ENCODE measurements around the gene SLC5A3. TPM values are rescaled to one million over a fixed set of nuclear protein-coding genes. Genes with fewer than 3 reads are reported as not detected.

Gene SLC5A3
- total RNA-seq, 1 donor from 2014 or later, result 5.1 TPM

DNA sequence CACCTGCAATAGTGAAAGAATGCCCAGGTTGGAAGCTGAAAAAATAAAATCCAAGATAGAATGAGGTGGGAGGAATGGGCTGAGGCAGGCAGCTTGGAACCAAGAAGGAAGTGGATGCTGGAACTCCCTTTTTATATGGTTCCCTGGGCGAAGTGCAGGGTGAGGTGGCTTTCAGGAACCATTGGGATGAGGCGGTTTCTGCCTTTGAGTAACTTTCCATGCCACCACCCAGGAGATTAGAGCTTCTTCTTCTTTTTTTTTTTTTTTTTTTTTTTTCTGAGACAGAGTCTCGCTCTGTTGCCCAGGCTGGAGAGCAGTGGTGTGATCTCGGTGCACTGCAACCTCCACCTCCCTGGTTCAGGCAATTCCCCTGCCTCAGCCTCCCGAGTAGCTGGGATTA is 17.8 kb upstream of the SLC5A3 start:
- ATAC-seq (ENCODE audit: poor library complexity), result peak; percentile 39
- intact Hi-C loops (cut with DNase I), result no loop called here
- no peak for DNase-seq

DNA sequence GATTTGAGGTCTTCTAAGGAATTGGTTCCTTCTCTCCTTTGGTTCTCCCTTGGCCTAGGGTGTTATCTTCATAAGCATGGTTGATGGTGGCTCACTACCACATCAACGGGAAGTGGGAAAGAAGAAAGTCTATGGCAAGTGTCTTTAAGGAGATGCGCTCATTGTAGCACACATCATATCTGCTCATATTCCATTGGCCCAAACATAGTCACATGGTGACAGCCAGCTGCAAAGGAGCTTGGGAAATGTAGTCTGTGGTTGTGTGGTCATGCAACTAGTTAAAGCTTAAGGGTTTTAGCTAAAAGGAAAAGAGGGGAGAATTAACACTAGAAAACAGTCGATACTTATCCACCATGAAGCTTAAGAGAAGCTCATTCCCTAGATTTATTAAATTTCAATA is 11.4 kb upstream of the SLC5A3 start:
- intact Hi-C loops (cut with DNase I), result no loop called here
- no peak for DNase-seq
- ATAC-seq (ENCODE audit: poor library complexity), result no peak

DNA sequence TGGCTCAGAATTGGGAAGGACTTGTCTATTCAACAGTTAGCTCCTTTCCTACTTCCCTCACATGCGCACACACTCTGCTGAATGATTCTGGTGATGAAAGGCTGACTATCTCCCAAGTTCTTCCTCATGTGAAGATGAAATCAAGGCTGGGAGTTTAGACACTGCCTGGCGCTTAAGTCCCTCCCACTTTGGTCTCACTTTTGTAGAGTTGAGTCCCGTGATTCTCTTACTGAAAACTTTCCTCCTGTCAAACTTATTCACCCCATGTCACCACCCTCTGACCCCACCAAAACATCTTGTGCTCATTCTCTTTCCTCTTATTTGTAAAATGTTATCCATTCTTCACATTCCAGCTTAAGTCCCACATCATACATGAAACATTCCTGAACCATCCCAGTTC is 8.4 kb upstream of the SLC5A3 start:
- no peak for DNase-seq
- ATAC-seq (ENCODE audit: poor library complexity), result no peak
- intact Hi-C loops (cut with DNase I), result no loop called here

DNA sequence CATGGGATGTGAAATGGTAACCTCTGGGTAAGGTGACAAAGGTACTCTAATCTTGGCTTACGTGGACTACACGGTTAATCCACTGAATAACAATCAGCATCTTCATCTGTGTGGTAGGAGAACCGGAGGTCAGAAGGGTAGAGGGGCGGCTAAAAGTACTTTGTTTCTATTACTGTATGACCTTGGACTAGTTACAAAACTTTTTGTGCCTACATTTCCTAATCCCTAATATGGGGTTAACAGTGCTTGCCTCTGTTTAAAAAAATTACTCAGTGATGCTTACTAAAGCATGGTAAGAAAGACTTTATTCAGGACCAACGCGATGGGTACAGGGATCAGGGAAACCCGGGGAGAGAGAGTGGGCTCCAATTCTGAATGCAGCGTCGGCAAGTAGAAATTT is 1.7 kb upstream of the SLC5A3 start:
- no peak for DNase-seq

DNA sequence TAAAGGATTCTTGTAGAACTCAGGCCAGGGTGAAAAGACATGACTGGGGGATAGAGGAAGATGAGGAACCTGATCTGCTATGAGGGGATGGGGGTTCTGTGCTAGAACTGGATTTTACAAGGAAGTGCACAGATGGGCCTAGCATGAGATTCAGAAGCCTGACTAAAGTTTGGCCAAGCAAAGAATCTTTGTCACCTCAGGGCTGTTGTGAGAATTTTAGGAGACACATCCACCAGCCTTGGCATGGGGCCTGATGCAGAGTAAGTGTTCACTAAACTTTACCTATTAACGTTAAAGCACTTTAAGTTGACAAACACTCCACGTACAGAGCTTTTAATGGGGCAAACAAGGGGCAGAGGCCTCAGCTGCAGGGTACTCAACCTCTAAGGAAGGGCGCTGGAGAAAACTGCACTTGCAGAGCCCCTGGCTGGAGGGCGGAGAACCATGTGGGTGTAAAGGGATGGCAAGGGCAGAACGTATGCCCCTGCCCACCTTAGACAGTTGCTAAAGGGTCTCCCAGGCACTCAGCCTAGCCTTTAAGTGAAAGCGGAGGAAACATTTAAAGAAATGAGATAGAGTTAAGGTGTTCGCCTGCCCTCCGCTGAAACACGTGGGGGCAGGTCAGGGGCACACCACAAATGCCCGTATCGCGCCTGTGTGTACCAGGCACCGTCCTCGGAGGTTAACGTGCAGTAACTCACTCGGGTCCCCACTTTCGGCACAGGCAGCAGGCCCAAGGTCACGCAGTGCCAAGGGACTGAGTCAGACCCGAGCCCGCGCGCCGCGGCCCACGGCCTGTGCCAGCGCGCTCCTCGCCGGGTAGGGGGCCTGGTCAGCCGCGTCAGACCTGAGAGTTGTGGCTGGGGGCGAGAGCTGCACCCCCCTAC is 990 bp upstream of the SLC5A3 start:
- DNase-seq (peak; percentile 69), ATAC-seq (ENCODE audit: poor library complexity) (peak; percentile 41)
- intact Hi-C loops (cut with DNase I), result loop anchor here (5.0 kb wide), 2 partner anchors 130 to 150 kb away; no protein-coding TSS in a partner anchor

More for the DNA sequence above, 1.7 kb upstream of the SLC5A3 start:
- intact Hi-C loops (cut with DNase I), result loop anchor here (5.0 kb wide), 2 partner anchors 131 to 149 kb away; no protein-coding TSS in a partner anchor
- no peak for ATAC-seq (ENCODE audit: poor library complexity)

DNA sequence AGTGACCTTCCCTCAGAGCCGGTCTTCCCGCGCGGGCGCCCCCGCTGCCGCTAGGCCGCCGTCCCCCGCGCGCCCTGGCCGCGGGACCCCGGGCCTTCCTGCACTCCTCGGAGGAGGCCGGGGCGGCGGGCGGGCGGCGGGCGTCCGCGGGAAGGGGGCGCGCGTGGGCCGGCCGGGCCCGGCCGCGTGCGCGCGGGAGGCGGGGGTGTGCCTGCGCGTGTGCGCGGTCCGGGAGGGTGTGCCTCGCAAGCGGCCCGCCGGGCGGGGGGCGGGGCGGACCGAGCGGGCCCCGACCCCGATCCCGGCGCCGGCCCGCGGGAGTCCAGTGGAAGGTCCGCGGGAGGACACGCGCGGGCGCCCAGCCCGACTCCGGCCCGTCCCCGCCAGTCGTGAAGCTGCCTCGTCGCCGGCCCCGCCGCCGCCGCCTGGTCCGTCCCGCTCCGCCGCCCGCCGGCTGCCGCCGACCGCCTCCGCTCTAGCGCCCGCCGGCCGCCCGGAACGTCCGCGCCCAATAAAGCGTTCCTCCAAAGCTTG is 438 bp downstream of the SLC5A3 start:
- intact Hi-C loops (cut with DNase I), result loop anchor here (5.0 kb wide), 2 partner anchors 128 to 152 kb away; no protein-coding TSS in a partner anchor
- peak; percentile 57 for DNase-seq
- ATAC-seq (ENCODE audit: poor library complexity), result peak; percentile 49

DNA sequence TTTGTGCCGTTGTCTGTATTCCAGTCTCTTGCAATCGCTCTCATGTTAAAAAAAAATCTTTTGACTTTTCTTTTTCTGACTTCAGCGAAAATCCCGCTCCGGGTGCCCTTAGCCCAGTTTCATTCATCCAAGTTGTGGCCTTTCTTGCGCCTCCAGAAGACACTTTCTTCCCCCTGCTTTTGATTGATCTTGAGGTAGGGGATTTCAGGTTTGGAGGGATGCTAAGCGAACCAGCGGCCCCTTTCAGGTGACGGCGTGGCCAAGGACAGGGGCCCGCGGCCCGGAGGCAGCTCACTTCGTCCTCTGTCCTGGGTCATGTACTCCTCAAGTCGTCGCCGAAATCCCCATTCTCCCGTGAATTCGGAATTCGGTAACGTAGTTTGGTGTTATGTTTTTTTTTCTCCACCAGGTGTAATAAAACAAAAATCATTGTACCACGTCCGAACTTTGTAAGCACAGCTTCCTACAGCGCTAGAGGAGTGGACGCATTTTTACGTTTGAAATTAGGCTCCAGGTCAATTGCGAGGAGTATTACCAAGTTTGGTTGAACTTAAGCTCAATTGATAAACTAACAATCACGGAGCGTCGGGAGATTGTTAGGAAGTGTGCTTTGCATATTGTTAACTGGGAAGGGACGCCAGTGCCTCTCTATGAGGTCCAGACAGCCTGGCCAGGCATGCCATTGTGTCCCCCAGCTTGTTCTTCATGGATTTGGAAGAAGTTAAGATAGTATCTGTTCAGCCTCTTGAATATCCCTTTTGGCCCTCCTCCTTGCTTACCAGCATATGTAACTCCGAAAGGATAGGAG is 1.1 kb downstream of the SLC5A3 start:
- ATAC-seq (ENCODE audit: poor library complexity) (no peak), DNase-seq (no peak)
- intact Hi-C loops (cut with DNase I), result loop anchor here (5.0 kb wide), 2 partner anchors 128 to 152 kb away; no protein-coding TSS in a partner anchor

DNA sequence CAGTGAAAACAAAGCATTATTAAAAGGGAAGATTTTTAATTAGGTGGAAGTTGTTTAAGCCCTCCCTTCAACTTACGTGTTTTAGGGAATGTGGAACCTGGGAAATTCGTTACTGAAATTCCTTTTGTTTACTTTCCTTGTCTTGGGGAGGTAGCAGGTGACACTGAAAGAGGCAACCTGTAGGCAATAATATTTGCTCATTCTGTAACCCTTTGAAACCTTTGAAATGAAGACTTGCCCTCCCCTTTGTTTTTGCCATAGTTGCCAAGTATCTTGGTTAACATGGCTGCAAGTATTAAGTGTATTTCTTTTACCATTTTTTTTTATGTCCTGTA is 1.7 kb downstream of the SLC5A3 start:
- DNase-seq (no peak), ATAC-seq (ENCODE audit: poor library complexity) (no peak)
- intact Hi-C loops (cut with DNase I), result no loop called here

DNA sequence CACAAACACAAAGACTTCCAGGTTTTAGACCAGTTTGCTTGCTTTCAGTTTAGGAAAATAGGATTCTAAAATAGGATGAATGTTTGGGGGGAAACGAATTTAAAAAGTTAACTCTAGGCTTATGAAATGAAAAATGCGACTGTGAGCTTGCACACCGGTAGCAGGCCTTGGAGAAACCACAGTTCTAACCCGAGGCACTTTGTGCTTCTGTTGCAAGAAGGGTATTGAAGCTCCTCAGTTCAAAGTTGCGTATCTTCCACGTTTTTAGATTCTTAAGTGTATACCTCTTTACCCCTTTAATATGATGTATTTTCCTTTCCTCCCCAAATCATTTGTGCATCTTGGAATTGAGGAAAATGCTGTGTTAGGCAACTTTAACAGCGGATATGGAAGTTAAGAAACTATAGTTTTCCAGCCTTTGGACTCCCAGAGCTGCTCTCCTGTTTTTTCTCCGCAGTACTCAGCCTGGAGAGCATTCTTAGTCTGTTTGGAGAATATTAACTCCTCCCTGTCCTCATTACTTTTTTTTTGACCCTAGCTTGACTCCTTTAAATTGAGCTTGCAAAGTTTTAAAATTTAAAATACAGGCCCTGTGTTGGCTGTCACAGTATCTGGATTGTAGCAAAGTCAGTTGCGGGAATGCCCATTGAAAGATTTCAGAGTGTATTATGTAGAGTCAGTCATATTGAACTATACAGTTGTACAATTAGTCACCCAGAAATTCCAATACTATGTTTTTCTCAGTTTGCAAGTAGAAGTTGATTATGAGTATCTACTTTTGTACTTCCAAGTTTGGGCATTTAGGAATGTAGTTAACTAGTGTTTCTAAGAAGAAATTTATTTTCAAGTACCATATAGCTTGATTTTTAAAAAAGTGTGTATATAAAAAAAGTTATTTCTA is 2.6 kb downstream of the SLC5A3 start:
- intact Hi-C loops (cut with DNase I), result no loop called here
- DNase-seq (no peak), ATAC-seq (ENCODE audit: poor library complexity) (no peak)

DNA sequence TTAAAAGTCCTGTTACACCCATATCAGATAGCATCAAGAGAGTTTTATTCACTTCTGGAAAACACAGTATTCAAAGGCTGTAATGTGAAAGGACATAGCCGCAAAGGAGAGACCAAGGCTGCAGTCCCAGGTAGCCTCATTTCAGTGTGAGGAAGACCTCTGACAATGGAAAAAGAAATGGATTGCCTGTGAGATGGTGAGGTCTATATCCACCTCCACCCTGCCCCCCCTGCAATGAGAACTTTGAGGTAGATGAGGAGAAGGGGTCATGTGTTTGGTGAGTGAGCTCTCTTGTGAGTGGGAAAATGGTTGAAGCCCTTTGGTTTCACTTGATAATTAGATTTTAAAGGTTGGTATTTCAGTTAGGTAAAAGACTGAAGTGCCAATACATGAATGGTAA is 3.5 kb downstream of the SLC5A3 start:
- no peak for DNase-seq
- ATAC-seq (ENCODE audit: poor library complexity), result no peak
- intact Hi-C loops (cut with DNase I), result no loop called here

DNA sequence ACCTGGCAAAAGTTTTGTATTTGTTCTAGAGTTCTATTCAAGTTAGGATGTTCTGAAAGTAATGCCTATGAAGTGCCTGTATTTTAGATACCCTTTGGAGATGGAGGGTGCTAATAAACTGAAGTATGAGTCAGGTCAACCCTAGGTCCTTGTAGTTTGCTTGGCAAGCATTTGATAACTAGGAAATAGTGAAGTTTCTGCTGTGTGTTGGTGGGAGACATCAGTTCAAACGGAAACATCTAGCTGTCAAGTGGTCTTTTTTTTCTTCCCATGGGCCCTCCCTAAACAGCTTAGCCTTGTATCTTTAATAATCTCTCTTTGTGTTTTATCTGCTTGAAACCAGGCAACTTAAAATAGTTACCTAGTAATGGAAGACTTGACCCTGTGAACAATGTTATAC is 4.5 kb downstream of the SLC5A3 start:
- ATAC-seq (ENCODE audit: poor library complexity) (no peak), DNase-seq (no peak)
- intact Hi-C loops (cut with DNase I), result no loop called here

DNA sequence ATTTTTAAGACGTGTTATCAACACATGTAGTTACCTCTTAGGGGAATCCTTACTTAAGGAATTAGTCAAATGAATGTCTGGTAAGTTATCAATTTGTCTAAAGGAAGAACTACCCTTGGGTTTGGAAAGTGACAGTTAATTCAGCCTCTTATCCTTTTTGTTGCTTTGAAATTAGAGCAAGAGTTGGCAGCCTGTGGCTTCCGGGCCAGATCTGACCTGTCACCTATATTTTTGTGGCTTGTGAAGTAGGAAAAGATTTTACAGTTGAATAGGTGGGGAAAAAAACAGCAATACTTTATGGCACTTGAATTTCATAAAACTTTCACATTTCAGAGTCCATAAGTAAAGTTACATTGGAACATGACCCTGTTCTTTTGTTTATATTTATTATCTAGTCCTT is 5.5 kb downstream of the SLC5A3 start:
- no peak for DNase-seq
- ATAC-seq (ENCODE audit: poor library complexity), result peak; percentile 60
- intact Hi-C loops (cut with DNase I), result no loop called here

DNA sequence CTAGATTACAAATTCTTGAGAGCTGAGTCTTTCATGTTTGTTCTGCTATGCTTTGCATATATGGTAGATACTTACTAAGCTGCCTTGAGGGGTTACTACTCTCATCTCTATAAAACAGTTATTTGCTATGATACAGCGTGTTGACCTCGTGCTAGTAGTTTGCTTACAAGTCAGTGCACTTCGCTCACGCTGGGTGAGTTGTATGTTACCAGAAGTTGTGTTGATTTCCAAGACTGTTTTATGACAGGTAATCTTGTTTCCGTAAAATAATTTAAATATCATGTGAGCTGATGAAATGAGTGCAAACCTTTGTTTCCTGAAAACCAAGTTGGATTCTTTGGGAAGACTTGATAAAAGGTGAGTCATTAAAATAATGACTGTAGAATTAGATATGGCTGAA is 7.3 kb downstream of the SLC5A3 start:
- intact Hi-C loops (cut with DNase I), result no loop called here
- DNase-seq (no peak), ATAC-seq (ENCODE audit: poor library complexity) (no peak)

DNA sequence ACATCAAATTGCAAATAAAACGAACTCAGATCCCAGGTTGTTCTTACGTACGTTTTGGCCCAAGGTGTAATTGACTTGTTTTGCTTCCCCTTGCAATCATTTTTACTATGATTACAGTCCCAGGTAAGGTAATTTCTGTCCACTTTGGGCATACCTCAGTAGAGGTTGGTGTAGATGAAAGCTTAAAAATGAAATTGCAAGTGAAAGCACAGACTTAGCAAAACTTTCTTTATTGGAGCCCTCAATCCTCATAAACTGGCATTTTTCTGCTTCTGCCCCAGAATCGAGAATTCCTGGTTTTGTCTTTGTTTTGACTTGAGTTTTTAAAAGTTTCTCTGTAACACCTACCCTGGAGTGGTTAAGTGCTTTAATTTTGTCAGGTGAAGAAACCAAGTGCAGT is 9.4 kb downstream of the SLC5A3 start:
- intact Hi-C loops (cut with DNase I), result no loop called here
- no peak for DNase-seq
- no peak for ATAC-seq (ENCODE audit: poor library complexity)

DNA sequence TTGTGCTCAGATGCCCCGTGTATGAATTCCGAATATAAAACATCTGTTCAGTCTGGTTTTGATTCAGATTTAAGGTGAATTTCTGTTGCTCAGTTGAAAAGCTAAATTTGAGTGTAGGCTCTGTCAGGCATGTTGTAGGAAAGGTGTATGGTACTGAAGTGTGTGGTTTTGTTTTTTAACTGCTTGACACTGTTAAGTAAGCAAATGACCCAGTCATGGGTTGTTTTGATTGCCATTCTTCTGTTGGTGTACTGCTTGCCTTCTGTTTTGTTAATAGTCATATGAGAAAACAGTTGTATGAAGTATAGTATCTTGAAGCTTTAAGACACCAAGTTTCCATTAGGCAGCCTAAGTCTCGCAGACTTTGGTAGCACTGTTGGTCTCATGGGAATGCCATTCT is 10.0 kb downstream of the SLC5A3 start:
- no peak for DNase-seq
- ATAC-seq (ENCODE audit: poor library complexity), result no peak
- intact Hi-C loops (cut with DNase I), result no loop called here

DNA sequence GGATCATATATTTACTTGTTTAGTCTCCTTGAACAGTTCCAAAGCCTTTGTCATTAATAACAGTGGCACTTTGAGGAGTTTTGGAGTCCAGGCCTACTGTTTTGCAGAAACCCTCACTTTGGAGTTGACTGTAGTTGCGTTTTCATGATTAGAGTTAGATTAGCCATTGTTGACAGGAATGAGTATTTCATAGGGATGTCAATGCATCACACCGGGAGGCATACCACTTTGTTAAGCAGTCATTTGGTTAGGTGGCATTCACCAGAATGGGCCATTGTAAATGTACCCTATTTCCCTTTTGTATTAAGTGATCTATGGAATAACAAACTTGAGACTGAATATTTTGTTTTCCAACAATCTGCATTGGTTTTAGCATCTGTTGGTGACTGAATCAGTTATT is 11.8 kb downstream of the SLC5A3 start:
- intact Hi-C loops (cut with DNase I), result no loop called here
- DNase-seq, result no peak
- no peak for ATAC-seq (ENCODE audit: poor library complexity)

DNA sequence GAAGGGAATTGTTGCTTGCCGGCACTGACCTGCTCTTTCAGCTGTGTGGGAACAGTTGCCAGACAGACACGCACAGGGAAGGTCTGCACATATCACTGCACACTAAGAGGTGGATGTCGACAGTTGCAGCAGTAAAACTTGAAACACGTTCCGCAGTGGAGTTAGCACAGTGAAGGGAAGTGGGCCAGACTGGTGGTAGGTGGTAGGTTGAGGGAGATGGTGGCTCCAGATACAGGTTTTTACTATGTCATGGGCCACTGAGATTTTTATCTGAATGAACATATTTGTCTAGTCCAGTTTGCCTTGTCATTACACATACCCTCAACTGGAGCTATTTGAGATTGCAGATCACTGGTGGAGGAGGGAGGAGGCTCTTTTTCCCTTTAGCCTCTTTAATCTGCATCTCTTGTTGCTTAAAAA is 13.5 kb downstream of the SLC5A3 start:
- ATAC-seq (ENCODE audit: poor library complexity), result peak; percentile 62
- no peak for DNase-seq
- intact Hi-C loops (cut with DNase I), result no loop called here

DNA sequence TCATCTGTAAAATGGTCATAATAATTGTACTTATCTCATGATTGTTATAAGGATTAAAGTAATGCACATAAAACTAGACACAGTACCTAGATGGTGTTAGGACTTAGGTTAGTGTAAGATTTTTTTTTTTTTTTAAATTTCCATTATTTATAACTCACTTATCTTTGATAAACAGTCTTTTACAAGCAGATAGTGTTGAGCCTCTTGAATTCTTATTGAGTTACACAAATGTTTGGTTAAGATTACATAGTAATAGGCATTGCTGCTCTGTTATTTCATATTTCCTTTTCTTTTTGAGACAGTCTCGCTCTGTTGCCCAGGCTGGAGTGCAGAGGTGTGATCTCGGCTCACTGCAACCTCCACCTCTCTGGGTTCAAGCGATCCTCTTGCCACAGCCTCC is 15.4 kb downstream of the SLC5A3 start:
- ATAC-seq (ENCODE audit: poor library complexity) (no peak), DNase-seq (no peak)
- intact Hi-C loops (cut with DNase I), result no loop called here

DNA sequence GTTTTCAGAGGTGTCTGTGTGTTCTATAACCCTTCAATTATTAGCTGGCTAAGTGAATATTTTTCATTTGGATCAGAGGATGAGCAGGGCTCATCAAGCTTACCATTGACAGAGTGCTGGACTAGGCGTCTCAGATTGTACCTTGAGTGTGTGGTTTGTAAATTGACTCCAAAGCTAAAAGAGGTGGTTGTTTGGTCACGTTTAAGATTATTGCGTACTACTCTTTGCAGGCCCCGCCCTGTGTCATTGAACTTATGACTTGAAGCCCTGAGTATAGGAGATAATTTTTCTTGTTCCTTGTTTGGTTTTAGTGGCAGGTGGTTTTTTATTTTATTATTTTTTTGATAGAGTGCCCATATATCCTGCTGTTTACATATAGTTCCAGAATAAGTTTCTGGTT is 17.7 kb downstream of the SLC5A3 start:
- DNase-seq, result no peak
- intact Hi-C loops (cut with DNase I), result no loop called here
- ATAC-seq (ENCODE audit: poor library complexity), result no peak

All from Right ventricle myocardium superior (tissue), 1 donor.